Body of pancreas (tissue), 4 donors: ENCODE results near the gene SPDL1. TPM values are rescaled to one million over a fixed set of nuclear protein-coding genes. Genes with fewer than 3 reads are reported as not detected.

ENCODE experiments used
- ATAC-seq: fragments of 150-250 bp; one replicate; pipeline ENCODE4 v1.9.1; 2016
- DNase-seq, 4 donors: peaks; one replicate each; pipeline ENCODE4 v3.0.0-alpha.2; 2019
- H3K27ac ChIP-seq, 4 donors: fragments of 200-600 bp; sonication (generic); 1 replicate in 3 of 4; 2 replicates in 1 of 4; pipeline versions ENCODE4 v1.5.1 to v1.6.1; 2016 to 2019; ENCODE audit warnings: mild to moderate bottlenecking in 1 of 4, mixed read lengths in 1 of 4, moderate library complexity in 1 of 4
- H3K27me3 ChIP-seq, 2 donors: fragments of 200-600 bp; sonication (generic); one replicate each; pipeline ENCODE4 v1.6.0; 2016; ENCODE audit warnings: mild to moderate bottlenecking in 1 of 2
- H3K36me3 ChIP-seq, 2 donors: fragments of 200-600 bp; sonication (generic); replicated peaks in 1 of 2; 2 replicates each; pipeline ENCODE4 v1.5.1; 2016; ENCODE audit warnings: low read depth in 2 of 2; ENCODE audit not compliant: insufficient read depth in 1 of 2
- H3K4me1 ChIP-seq: fragments of 200-600 bp; sonication (generic); one replicate; pipeline ENCODE4 v1.6.0; 2016
- H3K4me3 ChIP-seq, 2 donors: fragments of 200-600 bp; sonication (generic); 1 replicate in 1 of 2; 2 replicates in 1 of 2; pipeline ENCODE4 v1.5.1; 2016 to 2019
- H3K9me3 ChIP-seq, 3 donors: fragments of 200-600 bp; sonication (generic); 1 replicate in 2 of 3; 2 replicates in 1 of 3; pipeline ENCODE4 v1.5.1; 2016
- POLR2A ChIP-seq, 3 donors: fragments of 450-650 bp; IDR thresholded peaks; one replicate each; pipeline ENCODE4 v1.6.1; 2016; ENCODE audit warnings: antibody characterized with exemption in 3 of 3, mild to moderate bottlenecking in 2 of 3
- WGBS, 2 donors: methylation state at CpG; one replicate each; pipeline ENCODE4 v1.1.5; 2017; 5-methylcytosine and 5-hydroxymethylcytosine counted together
- intact Hi-C: fragments of 100-400 bp; cut with DNase I; formaldehyde crosslinking; loops from one replicate; pipeline ENCODE4 v1.15.1; 2023
- total RNA-seq, 2 donors: library from RNA; depleted of rRNA; stranded (reverse); fragments of >200 nt; gene quantifications; one replicate each; pipeline ENCODE4 v1.1.0, GENCODE V29; 2016
- TF ChIP-seq, protein P1 (sequence below), 7 experiments: fragments of 450-650 bp in 4 of 7; fragments of 200-600 bp in 3 of 7; sonication (generic) in 3 of 7; IDR thresholded peaks; one replicate each; pipeline ENCODE4 v1.5.1; 2016 to 2019; ENCODE audit warnings: antibody characterized with exemption in 7 of 7

SPDL1 gene
- total RNA-seq, 2 donors from 2014 or later = 3.6 to 12.9 TPM

DNA sequence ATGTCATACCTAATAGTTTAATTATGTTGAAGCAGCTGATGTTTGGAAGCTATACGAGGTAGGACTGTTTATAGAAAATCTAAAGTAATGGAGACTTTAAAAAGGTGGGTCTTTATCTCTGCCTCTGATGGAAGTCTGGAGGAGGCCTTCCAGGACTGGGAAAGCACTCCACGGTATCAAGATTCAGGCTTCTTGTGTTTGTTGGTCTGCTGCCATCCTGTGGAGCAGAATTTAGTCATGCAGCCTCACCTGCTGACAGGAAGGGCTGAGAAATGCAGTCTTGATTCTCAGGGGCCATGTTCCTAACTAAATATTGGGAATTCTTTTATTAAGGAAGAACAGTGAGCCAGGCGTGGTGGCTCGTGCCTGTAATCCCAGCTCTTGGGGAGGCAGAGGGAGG is 15.9 kb downstream of the SPDL1 start:
- H3K27ac ChIP-seq = no peak overlapping the region
- no peak for ATAC-seq
- no peak for TF ChIP-seq POLR2A (IDR thresholded peaks at IDR 0.05)
- TF ChIP-seq, protein P1, sequence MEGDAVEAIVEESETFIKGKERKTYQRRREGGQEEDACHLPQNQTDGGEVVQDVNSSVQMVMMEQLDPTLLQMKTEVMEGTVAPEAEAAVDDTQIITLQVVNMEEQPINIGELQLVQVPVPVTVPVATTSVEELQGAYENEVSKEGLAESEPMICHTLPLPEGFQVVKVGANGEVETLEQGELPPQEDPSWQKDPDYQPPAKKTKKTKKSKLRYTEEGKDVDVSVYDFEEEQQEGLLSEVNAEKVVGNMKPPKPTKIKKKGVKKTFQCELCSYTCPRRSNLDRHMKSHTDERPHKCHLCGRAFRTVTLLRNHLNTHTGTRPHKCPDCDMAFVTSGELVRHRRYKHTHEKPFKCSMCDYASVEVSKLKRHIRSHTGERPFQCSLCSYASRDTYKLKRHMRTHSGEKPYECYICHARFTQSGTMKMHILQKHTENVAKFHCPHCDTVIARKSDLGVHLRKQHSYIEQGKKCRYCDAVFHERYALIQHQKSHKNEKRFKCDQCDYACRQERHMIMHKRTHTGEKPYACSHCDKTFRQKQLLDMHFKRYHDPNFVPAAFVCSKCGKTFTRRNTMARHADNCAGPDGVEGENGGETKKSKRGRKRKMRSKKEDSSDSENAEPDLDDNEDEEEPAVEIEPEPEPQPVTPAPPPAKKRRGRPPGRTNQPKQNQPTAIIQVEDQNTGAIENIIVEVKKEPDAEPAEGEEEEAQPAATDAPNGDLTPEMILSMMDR (IDR thresholded peaks at IDR 0.05) = no peak
- 85% methylated on average over 4 of the region's 4 CpGs for WGBS, 2 donors
- no peaks in the 10 kb centered on the region for H3K4me1 ChIP-seq
- no peaks in the 10 kb centered on the region for H3K27me3 ChIP-seq
- no peaks in the 10 kb centered on the region for H3K9me3 ChIP-seq
- no peak for DNase-seq
- H3K36me3 ChIP-seq = peaks cover 0 to 4% of the 10 kb centered on the region in 2 donors
- no peak overlapping the region for H3K4me3 ChIP-seq
- intact Hi-C loops = no loop called here

DNA sequence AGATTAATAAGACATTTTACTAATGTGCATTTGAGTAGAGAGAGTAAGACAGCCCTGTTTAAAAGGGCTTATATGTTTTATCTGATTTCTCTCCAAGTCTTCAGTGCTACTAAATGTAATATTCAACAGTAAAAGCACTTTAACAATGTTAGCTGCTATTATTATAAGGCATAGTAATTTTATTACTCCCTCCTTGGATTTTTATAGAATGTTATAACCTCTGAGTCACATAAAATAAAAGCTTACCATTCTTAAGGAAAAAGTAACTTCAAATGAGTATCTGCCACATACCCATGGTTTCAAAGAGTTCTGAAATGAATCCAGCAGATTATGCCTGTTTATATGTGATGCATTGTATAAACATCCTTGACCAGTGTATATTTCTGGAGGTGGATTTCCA is 19.0 kb downstream of the SPDL1 start:
- no peak overlapping the region for H3K27ac ChIP-seq
- H3K4me1 ChIP-seq = no peaks in the 10 kb centered on the region
- H3K4me3 ChIP-seq = no peak overlapping the region
- ATAC-seq (no peak), DNase-seq (no peak)
- intact Hi-C loops = no loop called here
- no peaks in the 10 kb centered on the region for H3K27me3 ChIP-seq
- H3K9me3 ChIP-seq = no peaks in the 10 kb centered on the region
- TF ChIP-seq, protein P1 (IDR thresholded peaks at IDR 0.05) = no peak
- TF ChIP-seq POLR2A (IDR thresholded peaks at IDR 0.05) = no peak
- H3K36me3 ChIP-seq = peaks cover 0 to 4% of the 10 kb centered on the region in 2 donors

DNA sequence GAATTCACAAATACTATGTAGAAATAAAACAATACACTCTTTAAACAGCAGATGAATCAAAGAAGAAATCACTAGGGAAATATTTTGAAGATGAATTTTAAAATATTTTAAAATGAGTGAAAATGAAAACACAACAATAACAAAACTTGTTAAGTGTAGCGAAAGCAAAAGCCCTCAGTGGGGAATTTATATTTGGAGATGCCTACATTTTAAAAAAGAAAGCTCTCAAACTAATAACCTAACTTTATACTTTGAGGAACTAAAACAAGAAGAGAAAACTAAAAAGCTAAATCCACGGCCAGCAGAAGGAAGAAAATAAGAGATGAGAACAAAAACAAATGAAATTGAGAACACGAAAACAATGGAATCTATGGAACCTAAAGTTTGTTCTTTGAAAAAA is 22.7 kb downstream of the SPDL1 start:
- ATAC-seq (no peak), DNase-seq (no peak)
- intact Hi-C loops = no loop called here
- H3K36me3 ChIP-seq = peaks cover 0 to 2% of the 10 kb centered on the region in 2 donors
- TF ChIP-seq POLR2A (IDR thresholded peaks at IDR 0.05) = no peak
- TF ChIP-seq, protein P1 (IDR thresholded peaks at IDR 0.05) = no peak
- no peak overlapping the region for H3K4me3 ChIP-seq
- no peaks in the 10 kb centered on the region for H3K4me1 ChIP-seq
- H3K27ac ChIP-seq = no peak overlapping the region
- H3K27me3 ChIP-seq = no peaks in the 10 kb centered on the region
- WGBS, 2 donors = 81 to 88% methylated on average over 3 of the region's 3 CpGs
- H3K9me3 ChIP-seq = no peaks in the 10 kb centered on the region

DNA sequence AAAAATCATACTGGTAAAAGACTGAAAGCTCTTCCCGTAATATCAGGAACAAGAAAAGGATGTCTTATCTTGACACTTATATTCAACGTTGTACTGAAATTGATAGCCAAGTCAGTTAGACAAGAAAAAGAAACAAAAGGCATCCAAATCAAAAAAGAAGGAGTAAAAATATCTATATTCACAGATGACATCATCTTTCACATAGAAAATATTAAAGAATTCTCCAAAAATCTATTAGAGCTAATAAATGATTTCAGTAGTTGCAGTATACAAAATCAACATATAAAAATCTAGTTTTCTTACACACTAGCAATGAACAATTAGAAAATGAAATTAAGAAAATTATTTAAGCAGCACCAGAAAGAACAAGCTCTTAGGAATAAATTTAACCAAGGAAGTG is 24.3 kb downstream of the SPDL1 start:
- Histone ChIP-seq H3K9me3 (no peaks in the 10 kb centered on the region), H3K4me3 (no peak overlapping the region), H3K4me1 (no peaks in the 10 kb centered on the region), H3K27ac (no peak overlapping the region), H3K27me3 (no peaks in the 10 kb centered on the region), H3K36me3 (no peaks in the 10 kb centered on the region)
- no peak for DNase-seq
- no peak for TF ChIP-seq POLR2A (IDR thresholded peaks at IDR 0.05)
- TF ChIP-seq, protein P1 (IDR thresholded peaks at IDR 0.05) = no peak
- intact Hi-C loops = no loop called here
- ATAC-seq = no peak
- WGBS, 2 donors = 67 to 69% methylated on average over 2 of the region's 2 CpGs

DNA sequence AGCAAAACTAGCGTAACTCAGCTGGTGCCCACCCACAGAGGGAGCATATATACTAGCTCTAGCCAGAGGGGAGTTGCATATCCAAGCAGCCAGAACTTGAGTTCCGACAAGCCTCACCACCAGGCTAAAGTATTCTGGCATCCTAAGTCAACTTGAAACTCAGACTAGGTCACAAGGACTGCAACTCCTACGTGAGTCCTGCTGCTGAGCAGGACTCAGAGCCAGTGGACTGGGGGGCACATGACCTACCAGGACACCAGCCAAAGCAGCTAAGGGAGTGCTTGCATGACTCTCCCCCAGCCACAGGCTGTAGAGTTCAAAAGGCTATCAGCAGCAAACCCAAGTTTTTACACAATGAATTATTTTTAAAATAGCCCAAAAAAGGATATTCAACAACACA is 26.1 kb downstream of the SPDL1 start:
- intact Hi-C loops = no loop called here
- ATAC-seq (no peak), DNase-seq (no peak)
- Histone ChIP-seq H3K9me3 (no peaks in the 10 kb centered on the region), H3K27ac (no peak overlapping the region), H3K27me3 (no peaks in the 10 kb centered on the region), H3K36me3 (no peaks in the 10 kb centered on the region), H3K4me1 (no peaks in the 10 kb centered on the region), H3K4me3 (no peak overlapping the region)
- WGBS, 2 donors = 62 to 68% methylated on average over 3 of the region's 3 CpGs
- TF ChIP-seq, protein P1 (IDR thresholded peaks at IDR 0.05) = no peak
- no peak for TF ChIP-seq POLR2A (IDR thresholded peaks at IDR 0.05)
